Activated naive CD8-positive, alpha-beta T cell (primary cell): ENCODE data around the gene TNFSF18.

Experiments used
- H3K27ac Mint-ChIP-seq: one replicate; pipeline ENCODE4 v1.8.0; 2021; ENCODE audit warnings: mixed read lengths
- H3K27me3 Mint-ChIP-seq: one replicate; pipeline ENCODE4 v1.8.0; 2021; ENCODE audit warnings: mixed read lengths
- H3K36me3 Mint-ChIP-seq: one replicate; pipeline ENCODE4 v1.8.0; 2021; ENCODE audit warnings: mixed read lengths
- H3K4me1 Mint-ChIP-seq: one replicate; pipeline ENCODE4 v1.8.0; 2021; ENCODE audit warnings: low read depth, mixed read lengths
- H3K4me3 Mint-ChIP-seq: one replicate; pipeline ENCODE4 v1.8.0; 2021; ENCODE audit warnings: mild to moderate bottlenecking, mixed read lengths
- H3K9me3 Mint-ChIP-seq: one replicate; pipeline ENCODE4 v1.8.0; 2021; ENCODE audit warnings: low read depth, mixed read lengths

TNFSF18 gene

GRCh38 chr1:173056365-173056764 is 5.6 kb upstream of the TNFSF18 start:
- H3K27ac Mint-ChIP-seq, result no peak overlapping the region
- no peak overlapping the region for H3K4me3 Mint-ChIP-seq
- no peaks in the 10 kb centered on the region for H3K4me1 Mint-ChIP-seq
- H3K27me3 Mint-ChIP-seq, result no peaks in the 10 kb centered on the region
- no peaks in the 10 kb centered on the region for H3K36me3 Mint-ChIP-seq
- H3K9me3 Mint-ChIP-seq, result no peaks in the 10 kb centered on the region

GRCh38 chr1:173052681-173053196 is 2.0 kb upstream of the TNFSF18 start:
- H3K36me3 Mint-ChIP-seq, result no peaks in the 10 kb centered on the region
- H3K9me3 Mint-ChIP-seq, result no peaks in the 10 kb centered on the region
- no peak overlapping the region for H3K4me3 Mint-ChIP-seq
- no peaks in the 10 kb centered on the region for H3K27me3 Mint-ChIP-seq
- no peak overlapping the region for H3K27ac Mint-ChIP-seq
- peaks cover 6% of the 10 kb centered on the region for H3K4me1 Mint-ChIP-seq

- H3K27ac Mint-ChIP-seq, result no peak overlapping the region
- H3K4me1 Mint-ChIP-seq, result peaks cover 6% of the 10 kb centered on the region
- no peaks in the 10 kb centered on the region for H3K9me3 Mint-ChIP-seq
- H3K36me3 Mint-ChIP-seq, result no peaks in the 10 kb centered on the region
- no peak overlapping the region for H3K4me3 Mint-ChIP-seq
- H3K27me3 Mint-ChIP-seq, result no peaks in the 10 kb centered on the region
Measured at GRCh38 chr1:173049322-173049633, 1.5 kb downstream of the TNFSF18 start.

DNA sequence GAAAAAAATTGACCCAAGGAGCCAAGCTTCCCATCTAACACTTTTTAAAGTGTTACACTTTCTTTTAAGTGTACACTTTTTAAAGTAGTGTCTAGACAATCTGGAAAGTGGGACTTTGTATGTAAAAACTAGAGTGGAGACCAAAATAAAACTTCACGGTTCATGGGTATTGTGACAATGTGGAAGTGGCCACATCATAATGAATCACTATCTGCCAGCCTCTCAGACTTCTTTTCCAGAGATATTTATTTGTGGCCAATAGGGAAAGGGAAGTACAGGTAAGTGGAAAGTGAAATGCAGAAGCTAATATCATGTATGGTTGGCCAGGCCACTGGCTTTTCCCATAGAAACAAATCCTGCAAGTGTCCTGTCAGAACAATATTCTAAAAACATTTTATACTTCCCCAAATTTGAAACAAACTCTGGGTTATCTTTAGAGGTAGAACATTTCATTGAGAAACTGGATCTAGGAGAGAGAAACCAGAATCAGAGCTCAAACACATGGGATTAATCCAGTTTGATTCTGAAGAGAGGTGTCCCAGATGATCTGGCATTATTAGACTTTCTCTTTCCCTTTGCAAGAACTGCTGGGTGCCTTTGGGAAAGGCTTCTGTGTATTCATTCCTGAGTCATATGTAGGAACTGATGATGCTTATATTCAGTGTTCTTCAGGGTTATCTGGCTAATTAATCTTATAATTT is 2.0 kb downstream of the TNFSF18 start:
- Mint-ChIP-seq H3K36me3 (no peaks in the 10 kb centered on the region), H3K9me3 (no peaks in the 10 kb centered on the region), H3K27ac (no peak overlapping the region), H3K27me3 (no peaks in the 10 kb centered on the region), H3K4me1 (peaks cover 6% of the 10 kb centered on the region), H3K4me3 (no peak overlapping the region)

DNA sequence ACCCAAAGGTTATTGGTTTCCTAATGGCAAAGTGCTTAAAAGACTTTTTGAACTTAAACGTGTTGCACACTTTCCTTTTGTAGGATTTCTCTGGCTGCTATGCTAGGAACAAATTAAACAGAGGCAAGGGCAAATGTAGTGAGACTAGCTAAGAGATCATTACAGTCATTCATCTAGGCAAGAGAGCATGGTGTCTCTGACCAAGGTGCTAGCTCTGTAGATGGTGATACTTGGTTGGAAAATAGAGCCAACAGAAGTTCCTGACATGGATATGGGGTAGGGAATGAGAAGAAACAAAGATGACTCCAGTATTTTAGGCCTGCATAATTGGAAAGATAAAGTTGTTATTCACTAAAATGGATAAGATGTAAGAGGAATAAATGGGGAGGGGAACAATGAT is 6.1 kb downstream of the TNFSF18 start:
- Mint-ChIP-seq H3K36me3 (no peaks in the 10 kb centered on the region), H3K4me1 (no peaks in the 10 kb centered on the region), H3K27me3 (no peaks in the 10 kb centered on the region), H3K4me3 (no peak overlapping the region), H3K9me3 (no peaks in the 10 kb centered on the region), H3K27ac (no peak overlapping the region)

DNA sequence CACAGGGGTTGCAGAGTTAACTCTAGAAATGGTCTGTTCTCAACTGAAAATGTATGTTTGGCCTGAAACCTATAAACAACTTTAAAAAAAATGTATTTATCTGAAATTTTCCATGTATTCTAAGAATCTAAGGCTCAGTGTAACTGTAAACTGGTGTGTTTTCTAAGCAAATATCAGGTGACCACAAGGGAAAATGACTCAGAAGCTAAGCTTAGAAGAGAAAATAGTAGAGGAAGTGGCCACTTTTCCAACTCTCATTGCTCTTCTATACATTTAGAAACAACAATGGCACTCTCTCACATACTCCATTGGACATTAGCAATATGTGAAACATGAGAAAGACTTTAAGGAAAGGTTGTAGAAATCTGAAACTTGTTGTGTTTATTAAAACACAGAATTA is 7.5 kb downstream of the TNFSF18 start:
- Mint-ChIP-seq H3K9me3 (no peaks in the 10 kb centered on the region), H3K4me3 (no peak overlapping the region), H3K36me3 (peaks cover 2% of the 10 kb centered on the region), H3K27me3 (no peaks in the 10 kb centered on the region), H3K4me1 (peaks cover 12% of the 10 kb centered on the region), H3K27ac (no peak overlapping the region)

GRCh38 chr1:173042806-173043205 is 7.9 kb downstream of the TNFSF18 start:
- Mint-ChIP-seq H3K36me3 (peaks cover 3% of the 10 kb centered on the region), H3K27ac (no peak overlapping the region), H3K27me3 (no peaks in the 10 kb centered on the region), H3K9me3 (no peaks in the 10 kb centered on the region), H3K4me3 (no peak overlapping the region), H3K4me1 (peaks cover 13% of the 10 kb centered on the region)

GRCh38 chr1:173039626-173040025 is 11.1 kb downstream of the TNFSF18 start:
- peaks cover 3% of the 10 kb centered on the region for H3K36me3 Mint-ChIP-seq
- H3K27ac Mint-ChIP-seq, result no peak overlapping the region
- no peaks in the 10 kb centered on the region for H3K27me3 Mint-ChIP-seq
- no peak overlapping the region for H3K4me3 Mint-ChIP-seq
- peaks cover 13% of the 10 kb centered on the region for H3K4me1 Mint-ChIP-seq
- no peaks in the 10 kb centered on the region for H3K9me3 Mint-ChIP-seq

DNA sequence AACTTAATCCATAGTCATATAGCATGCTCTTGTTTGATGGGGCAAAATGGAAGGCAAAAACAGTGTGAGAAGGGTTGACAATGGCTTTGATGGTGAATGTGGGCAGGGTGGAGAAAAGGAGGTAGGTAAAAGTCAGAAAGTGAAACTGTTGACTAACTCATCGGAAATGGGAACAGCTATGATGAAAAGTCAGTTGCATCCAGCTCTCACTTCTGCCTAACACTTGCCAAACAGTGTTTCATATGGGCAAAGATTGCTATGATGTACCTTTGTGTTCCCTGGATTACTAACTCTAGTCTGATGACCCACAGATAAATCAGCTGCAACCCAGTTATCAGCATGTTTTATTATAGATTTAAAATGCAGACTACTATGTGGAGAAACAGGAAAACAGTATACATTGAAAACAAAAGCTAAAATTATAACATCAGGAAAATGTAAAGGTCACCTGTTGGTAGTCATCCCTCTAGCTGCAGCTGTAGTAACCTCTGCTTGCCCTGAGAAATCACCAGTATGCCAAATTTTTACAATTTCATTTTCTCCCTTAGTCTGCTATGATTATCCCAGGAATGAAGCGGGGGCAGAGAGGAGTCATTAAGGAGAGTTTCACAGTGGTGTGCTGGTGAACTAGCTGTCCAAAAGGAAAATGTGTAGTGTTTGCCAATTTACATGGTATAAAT is 11.7 kb downstream of the TNFSF18 start:
- Mint-ChIP-seq H3K4me1 (peaks cover 13% of the 10 kb centered on the region), H3K4me3 (peak overlapping the region; percentile 1), H3K9me3 (no peaks in the 10 kb centered on the region), H3K27me3 (no peaks in the 10 kb centered on the region), H3K36me3 (peaks cover 3% of the 10 kb centered on the region), H3K27ac (no peak overlapping the region)

- Mint-ChIP-seq H3K27me3 (no peaks in the 10 kb centered on the region), H3K4me1 (no peaks in the 10 kb centered on the region), H3K27ac (no peak overlapping the region), H3K36me3 (peaks cover 4% of the 10 kb centered on the region), H3K9me3 (no peaks in the 10 kb centered on the region), H3K4me3 (no peak overlapping the region)
Measured at GRCh38 chr1:173024543-173024942, 26.2 kb downstream of the TNFSF18 start.

DNA sequence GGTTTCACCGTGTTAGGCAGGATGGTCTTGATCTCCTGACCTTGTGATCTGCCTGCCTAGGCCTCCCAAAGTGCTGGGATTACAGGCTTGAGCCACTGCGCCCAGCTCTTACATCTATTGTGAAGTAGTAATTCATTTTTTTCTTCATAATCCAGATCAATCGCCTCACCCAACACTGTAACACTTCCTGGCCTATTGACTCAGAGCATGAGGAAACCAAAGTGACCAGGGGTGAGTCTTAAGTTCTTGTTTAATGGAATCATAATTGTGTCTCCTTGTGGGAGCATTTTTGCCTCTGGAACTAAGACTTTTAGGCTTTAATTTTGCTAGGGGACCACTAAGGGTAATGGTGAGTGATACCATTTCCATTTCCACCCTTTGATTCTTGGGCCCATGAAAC is 27.4 kb downstream of the TNFSF18 start:
- Mint-ChIP-seq H3K27ac (no peak overlapping the region), H3K4me3 (no peak overlapping the region), H3K4me1 (peaks cover 2% of the 10 kb centered on the region), H3K27me3 (no peaks in the 10 kb centered on the region), H3K9me3 (no peaks in the 10 kb centered on the region), H3K36me3 (peaks cover 2% of the 10 kb centered on the region)

- no peaks in the 10 kb centered on the region for H3K36me3 Mint-ChIP-seq
- peaks cover 9% of the 10 kb centered on the region for H3K4me1 Mint-ChIP-seq
- no peak overlapping the region for H3K27ac Mint-ChIP-seq
- H3K9me3 Mint-ChIP-seq, result no peaks in the 10 kb centered on the region
- no peak overlapping the region for H3K4me3 Mint-ChIP-seq
- no peaks in the 10 kb centered on the region for H3K27me3 Mint-ChIP-seq
Measured at GRCh38 chr1:173020138-173020750, 30.5 kb downstream of the TNFSF18 start.

GRCh38 chr1:173017792-173018191 is 32.9 kb downstream of the TNFSF18 start:
- H3K4me1 Mint-ChIP-seq, result peaks cover 9% of the 10 kb centered on the region
- no peak overlapping the region for H3K4me3 Mint-ChIP-seq
- no peak overlapping the region for H3K27ac Mint-ChIP-seq
- no peaks in the 10 kb centered on the region for H3K9me3 Mint-ChIP-seq
- no peaks in the 10 kb centered on the region for H3K27me3 Mint-ChIP-seq
- H3K36me3 Mint-ChIP-seq, result no peaks in the 10 kb centered on the region

- H3K27ac Mint-ChIP-seq, result no peak overlapping the region
- no peak overlapping the region for H3K4me3 Mint-ChIP-seq
- peaks cover 9% of the 10 kb centered on the region for H3K4me1 Mint-ChIP-seq
- no peaks in the 10 kb centered on the region for H3K9me3 Mint-ChIP-seq
- peaks cover 1% of the 10 kb centered on the region for H3K27me3 Mint-ChIP-seq
- peaks cover 3% of the 10 kb centered on the region for H3K36me3 Mint-ChIP-seq
Measured at GRCh38 chr1:173016419-173016818, 34.3 kb downstream of the TNFSF18 start.

- no peak overlapping the region for H3K4me3 Mint-ChIP-seq
- H3K4me1 Mint-ChIP-seq, result peaks cover 9% of the 10 kb centered on the region
- no peak overlapping the region for H3K27ac Mint-ChIP-seq
- H3K9me3 Mint-ChIP-seq, result no peaks in the 10 kb centered on the region
- H3K27me3 Mint-ChIP-seq, result peaks cover 6% of the 10 kb centered on the region
- H3K36me3 Mint-ChIP-seq, result peaks cover 5% of the 10 kb centered on the region
Measured at GRCh38 chr1:173015629-173016028, 35.1 kb downstream of the TNFSF18 start.
